HK-2 (cell line): Measurements from ENCODE around the gene KIF16B.
"Not testable (repeated sequence)": the region's sequence is repeated elsewhere in the genome, so short reads cannot be mapped to it uniquely, and the experiment has no call there.

Source experiments
- DNase-seq: peaks from one replicate; pipeline ENCODE4 v3.0.0-alpha.2; 2018; ENCODE audit not compliant: unreplicated experiment

The KIF16B gene, protein sequence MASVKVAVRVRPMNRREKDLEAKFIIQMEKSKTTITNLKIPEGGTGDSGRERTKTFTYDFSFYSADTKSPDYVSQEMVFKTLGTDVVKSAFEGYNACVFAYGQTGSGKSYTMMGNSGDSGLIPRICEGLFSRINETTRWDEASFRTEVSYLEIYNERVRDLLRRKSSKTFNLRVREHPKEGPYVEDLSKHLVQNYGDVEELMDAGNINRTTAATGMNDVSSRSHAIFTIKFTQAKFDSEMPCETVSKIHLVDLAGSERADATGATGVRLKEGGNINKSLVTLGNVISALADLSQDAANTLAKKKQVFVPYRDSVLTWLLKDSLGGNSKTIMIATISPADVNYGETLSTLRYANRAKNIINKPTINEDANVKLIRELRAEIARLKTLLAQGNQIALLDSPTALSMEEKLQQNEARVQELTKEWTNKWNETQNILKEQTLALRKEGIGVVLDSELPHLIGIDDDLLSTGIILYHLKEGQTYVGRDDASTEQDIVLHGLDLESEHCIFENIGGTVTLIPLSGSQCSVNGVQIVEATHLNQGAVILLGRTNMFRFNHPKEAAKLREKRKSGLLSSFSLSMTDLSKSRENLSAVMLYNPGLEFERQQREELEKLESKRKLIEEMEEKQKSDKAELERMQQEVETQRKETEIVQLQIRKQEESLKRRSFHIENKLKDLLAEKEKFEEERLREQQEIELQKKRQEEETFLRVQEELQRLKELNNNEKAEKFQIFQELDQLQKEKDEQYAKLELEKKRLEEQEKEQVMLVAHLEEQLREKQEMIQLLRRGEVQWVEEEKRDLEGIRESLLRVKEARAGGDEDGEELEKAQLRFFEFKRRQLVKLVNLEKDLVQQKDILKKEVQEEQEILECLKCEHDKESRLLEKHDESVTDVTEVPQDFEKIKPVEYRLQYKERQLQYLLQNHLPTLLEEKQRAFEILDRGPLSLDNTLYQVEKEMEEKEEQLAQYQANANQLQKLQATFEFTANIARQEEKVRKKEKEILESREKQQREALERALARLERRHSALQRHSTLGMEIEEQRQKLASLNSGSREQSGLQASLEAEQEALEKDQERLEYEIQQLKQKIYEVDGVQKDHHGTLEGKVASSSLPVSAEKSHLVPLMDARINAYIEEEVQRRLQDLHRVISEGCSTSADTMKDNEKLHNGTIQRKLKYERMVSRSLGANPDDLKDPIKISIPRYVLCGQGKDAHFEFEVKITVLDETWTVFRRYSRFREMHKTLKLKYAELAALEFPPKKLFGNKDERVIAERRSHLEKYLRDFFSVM (N-terminal part only)

DNA sequence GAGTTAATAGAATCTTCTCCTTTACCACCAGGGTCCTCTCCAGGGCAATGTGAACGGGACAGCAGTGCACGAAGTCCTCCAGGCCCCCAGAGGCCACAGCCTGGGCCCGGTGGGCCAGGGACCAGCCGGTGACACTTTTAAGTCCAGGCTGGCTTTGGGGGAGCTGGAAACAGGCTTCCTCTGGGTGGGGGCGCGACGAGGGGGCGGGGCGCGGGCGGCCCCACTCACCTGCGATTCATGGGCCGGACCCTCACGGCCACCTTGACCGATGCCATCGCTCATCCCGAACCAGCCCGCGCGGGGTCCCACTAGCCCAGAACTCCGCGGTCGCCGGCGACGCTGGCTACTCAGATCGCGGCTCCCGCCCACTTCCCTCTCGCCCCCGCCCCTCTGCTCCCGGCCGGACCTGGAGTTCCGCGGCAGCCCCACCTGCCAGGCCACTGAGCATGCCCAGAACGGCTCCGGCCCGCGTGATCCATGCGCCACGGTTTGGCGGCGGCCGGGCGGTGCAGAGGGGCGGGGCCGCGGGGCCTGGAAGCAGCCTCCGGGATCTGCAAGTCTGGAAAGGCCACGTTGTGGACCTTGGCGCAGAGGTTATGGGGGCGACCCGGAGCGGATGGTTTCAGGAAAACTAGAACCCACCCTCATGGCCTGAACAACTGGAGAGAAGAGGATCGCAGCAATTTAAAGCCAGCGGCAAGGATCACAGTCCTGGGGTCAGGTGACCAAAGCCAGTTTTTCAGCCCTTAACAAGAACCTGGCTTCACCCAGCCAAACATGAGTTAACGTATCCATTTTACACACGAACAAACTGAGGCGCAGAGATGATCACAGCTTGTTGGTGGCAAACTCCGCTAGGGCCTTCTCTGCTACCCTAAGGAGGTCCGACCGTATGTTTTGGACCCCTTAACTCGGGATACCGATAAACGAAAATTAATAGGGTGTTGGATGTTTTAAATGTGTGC, at the start of gene KIF16B:
TSS of gene KIF16B (minus strand) at position 448 of the 965 bp plus-strand sequence. CDS start at position 275, 173 bp downstream.
- DNase-seq: peak; percentile 97

- DNase-seq: no peak
Observed at GRCh38 chr20:16622501-16622900, 49.3 kb upstream of the KIF16B start.

- no peak for DNase-seq
Observed at GRCh38 chr20:16621435-16622141, 48.3 kb upstream of the KIF16B start.

DNA sequence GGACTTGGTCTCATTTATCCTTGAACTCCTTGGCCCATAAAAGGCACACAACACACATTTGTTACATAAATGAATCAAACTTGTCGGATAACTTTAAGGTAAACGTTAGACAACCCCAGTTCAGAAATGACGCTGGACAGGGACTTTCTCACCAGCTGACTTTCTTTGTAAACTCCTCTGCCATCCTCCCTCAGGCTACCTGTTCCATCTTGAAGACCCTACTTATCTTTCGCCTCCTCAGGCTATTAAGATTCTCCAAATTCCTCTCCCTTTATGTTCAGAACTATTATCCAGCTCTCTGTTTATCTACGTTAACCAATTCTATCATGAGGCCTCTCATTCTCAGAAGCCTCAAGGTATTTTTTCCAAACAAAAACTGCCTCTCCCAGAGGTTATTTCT, 47.7 kb upstream of the KIF16B start:
- no peak for DNase-seq

GRCh38 chr20:16619953-16620352, 46.7 kb upstream of the KIF16B start:
- DNase-seq: no peak

GRCh38 chr20:16617056-16617455, 43.8 kb upstream of the KIF16B start:
- no peak for DNase-seq

DNA sequence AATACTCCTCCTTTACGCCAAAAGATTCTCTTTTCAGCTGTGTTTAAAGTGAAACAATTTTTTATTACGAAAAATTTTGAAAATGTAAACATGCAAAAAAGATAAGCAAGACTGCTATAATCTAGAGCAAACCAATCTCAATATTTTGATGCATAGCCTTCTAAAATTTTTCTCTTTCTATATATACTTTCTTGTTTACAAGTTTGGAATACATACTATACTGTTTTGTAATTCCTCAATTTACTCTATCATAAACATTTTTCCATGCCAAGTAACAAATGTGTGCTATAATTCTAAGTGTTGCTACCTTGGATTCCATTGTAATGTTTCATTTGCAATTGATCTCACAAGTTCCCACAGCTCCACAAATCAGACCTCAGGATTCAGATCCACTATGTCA, 43.1 kb upstream of the KIF16B start:
- no peak for DNase-seq

DNA sequence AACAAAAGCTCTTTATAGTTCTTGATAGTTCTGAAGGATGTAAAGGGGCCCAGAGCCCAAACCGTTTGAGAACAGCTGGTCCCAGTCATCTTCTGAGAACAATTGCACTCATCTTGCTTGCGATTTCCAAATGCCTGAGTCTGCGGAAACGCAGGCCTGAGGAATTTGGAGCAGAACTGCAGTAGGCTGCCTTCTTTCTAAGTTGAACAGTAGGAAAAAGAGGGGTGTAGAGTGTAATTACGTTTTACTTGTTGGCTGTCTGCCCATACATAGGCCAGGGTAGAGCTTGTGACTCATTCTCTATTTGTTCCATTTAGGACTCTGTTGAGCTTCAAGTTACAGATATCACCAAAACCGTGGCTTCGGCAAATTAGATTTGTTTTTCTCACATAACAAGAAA, 42.0 kb upstream of the KIF16B start:
- DNase-seq: no peak

- no peak for DNase-seq
Observed at GRCh38 chr20:16613954-16614353, 40.7 kb upstream of the KIF16B start.

- no peak for DNase-seq
Observed at GRCh38 chr20:16612706-16613105, 39.5 kb upstream of the KIF16B start.

GRCh38 chr20:16611817-16612216, 38.6 kb upstream of the KIF16B start:
- DNase-seq: no peak

DNA sequence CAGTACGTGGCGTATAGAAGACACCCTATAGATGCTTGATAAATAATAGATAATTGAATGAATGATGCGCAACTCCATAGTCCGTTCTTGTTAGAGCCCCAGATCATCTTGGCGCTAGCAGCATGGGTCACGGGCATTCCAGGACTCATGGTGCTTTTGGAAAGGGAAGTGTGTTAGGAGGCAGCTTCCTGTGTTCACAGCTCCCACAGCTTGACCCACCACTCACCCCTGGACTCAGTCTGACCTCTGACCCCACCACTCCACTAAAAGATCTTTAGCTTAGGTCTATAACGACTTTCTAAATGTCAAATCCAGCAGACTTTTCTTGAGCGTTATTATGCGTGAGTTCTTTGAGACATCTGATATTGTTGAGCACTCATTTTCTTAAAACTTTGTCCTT, 35.8 kb upstream of the KIF16B start:
- DNase-seq: no peak

GRCh38 chr20:16608277-16608650, 35.0 kb upstream of the KIF16B start:
- DNase-seq: no peak

- DNase-seq: no peak
Observed at GRCh38 chr20:16607364-16608276, 34.4 kb upstream of the KIF16B start.

- no peak for DNase-seq
Observed at GRCh38 chr20:16606468-16607070, 33.3 kb upstream of the KIF16B start.

DNA sequence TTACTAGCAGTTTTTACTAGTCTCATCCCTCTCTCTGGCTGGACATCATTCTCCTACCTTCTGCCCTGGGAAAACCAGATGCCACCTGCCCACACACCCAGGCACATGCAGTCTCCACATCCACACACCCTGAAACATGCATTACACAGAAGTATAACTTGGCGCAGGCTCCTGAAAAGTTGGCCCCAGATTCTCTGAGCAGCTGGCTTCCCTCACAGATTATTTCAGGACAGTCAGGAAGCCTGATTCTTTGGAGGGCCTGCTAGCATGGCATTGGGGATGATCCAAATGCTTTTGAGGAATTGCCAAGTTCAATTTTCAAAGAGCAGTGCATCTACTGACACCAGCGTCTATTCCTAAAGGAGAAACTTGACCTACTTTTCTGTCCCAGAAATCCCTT, 27.8 kb upstream of the KIF16B start:
- no peak for DNase-seq

DNA sequence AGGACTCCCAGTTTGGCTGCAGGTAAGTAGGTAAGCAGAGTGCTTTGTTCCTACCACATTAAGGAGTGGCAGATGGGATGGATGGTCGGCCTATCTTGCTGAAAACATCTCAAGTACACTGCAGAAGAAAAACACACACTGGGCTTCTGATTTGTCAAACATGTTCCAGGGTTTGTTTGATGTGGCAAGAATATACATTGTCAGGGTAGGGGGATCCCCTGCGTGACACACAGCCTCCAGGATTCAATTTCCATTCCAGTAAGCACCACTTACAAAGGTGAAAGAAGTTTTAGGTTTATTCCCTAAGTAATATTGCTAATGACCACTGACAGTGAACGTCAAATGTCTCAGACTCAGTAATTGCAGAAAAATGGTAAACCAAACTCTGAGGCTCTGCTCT, 26.0 kb upstream of the KIF16B start:
- no peak for DNase-seq

- no peak for DNase-seq
Observed at GRCh38 chr20:16596991-16597390, 23.7 kb upstream of the KIF16B start.

DNA sequence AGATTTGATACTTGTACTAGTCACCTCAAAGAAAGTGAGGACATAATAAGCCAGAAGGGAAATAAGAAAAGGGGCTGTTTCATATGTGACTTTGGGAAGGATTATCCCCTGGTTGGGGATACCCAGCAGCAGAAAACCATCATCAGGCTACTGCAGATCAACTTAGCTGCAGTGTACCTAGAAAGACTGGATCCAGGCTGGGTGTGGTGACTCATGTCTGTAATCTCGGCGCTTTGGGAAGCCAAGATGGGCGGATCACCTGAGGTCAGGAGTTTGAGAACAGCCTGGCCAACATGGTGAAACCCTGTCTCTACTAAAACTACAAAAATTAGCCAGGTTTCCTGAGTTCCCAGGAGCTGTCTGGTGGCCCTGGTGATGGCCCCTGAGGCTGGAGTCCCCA, 23.2 kb upstream of the KIF16B start:
- not testable (repeated sequence) for DNase-seq
